ENCODE measurements around the gene ACHE.

DNA sequence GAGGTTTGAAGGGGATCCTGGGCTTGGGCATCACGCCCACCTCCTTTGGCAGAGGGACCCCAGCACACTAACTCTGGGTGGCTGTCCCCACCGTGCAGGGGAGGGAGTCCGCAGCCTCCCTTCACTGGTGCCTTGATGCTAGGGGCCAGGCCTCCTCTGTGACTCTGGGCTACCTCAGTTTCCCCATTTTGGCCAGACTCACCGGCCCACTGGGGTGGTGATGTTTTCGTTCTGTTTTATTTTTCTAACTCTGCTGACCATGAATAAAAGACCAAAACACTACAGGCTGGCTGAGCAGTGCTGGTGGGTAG, 29.0 kb downstream of the ACHE start:
- TF ChIP-seq POLR2AphosphoS5 (IDR thresholded peaks at IDR 0.05; ENCODE audit: low read depth, low read length), result no peak
- TF ChIP-seq POLR2A (IDR thresholded peaks at IDR 0.05; ENCODE audit: low read depth, low read length), result no peak
- no peak for TF ChIP-seq PAX5 (IDR thresholded peaks at IDR 0.05; ENCODE audit: insufficient read depth, low read length, severe bottlenecking)
- TF ChIP-seq SPI1 (IDR thresholded peaks at IDR 0.05; ENCODE audit: low read depth, low read length), result no peak
